ENCODE results near the gene PLAU. TPM values are rescaled to one million over a fixed set of nuclear protein-coding genes. Genes with fewer than 3 reads are reported as not detected.
"Not testable (repeated sequence)": the region's sequence is repeated elsewhere in the genome, so short reads cannot be mapped to it uniquely, and the experiment has no call there.

PLAU gene
- total RNA-seq, 1 experiment from 2014 or later, result 614 TPM

DNA sequence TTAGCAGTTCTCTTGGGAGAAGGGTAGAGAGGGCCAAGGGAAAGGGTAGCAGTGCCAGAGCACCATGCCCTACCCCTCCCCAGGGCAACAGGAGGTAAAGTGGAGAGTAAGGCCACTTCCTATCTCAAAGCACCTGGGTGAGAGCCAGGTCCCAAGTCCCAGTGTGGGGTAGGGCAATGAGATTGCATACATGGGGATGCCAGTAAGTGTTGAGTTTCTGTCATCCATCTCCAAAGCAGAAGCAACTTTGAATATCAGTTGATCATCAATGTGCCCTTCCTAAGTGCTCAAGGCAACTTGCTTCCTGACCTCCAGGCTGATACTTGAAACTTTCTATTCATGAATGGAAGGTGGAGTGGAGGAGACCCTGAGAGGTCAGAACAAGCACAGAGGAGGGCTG is 34.4 kb upstream of the PLAU start:
- no peak for DNase-seq (ENCODE audit: low read depth)

DNA sequence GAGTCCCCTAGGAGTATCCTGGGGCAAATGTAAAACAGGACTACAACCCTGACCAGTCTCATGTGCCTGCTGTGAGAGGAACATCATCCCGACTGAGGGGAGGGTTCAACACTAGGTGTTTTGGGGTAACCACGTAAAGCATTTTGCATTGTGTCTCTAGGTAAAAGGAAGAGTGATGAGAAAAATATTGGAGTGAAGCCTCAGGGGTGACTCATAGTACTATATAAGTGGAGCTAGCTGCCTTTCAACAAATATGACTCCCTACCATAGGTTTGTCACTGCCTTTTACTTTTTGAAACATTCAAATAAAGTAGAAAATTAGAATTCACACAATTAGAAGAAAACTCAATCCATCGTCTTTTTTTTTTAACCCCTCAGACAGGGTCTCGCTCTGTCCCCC is 34.0 kb upstream of the PLAU start:
- DNase-seq (ENCODE audit: low read depth), result no peak

DNA sequence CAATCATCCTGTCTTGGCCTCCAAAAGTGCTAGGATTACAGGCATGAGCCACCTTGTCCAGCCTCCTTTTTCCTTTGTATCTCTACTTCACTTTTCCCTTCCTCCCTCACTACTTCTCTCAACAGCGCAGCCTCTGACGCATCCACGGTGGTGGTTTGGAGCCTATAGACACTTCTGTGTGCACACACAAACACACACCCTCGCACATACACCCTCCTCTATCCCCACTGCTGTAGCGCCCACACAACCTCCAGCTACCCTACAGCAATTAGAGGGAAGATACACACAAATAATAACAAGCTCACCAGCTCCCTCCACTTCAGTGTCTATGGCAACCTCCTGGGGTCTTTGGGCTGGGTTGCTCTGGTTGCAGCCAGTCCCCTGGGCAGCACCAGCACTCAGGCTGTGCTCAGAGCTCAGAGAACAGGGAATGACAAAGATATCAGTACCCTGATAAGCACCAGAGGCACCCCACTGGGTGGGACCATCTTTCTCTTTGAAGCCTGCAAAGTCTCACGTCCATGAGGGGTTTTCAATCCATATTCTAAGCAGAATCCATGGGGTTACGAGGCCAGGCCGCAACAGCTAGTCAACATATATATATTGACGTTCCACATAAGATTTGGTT is 33.3 kb upstream of the PLAU start:
- DNase-seq (ENCODE audit: low read depth), result no peak

DNA sequence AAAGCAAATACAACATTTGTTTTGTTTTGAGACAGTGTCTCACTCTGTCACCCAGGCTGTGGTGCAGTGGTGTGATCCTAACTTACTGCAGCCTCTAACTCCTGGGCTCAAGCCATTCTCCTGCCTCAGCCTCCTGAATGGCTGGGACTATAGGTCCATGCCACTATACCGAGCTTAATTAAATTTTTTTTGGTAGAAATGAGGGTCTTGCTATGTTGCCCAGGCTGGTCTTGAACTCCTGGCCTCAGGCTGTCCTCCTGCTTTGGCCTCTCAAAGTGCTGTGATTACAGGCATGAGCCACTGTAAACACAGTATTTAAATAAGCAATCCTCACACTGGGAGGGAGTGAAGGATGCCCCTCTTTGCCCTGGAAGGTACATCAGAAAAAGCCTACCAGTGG is 32.6 kb upstream of the PLAU start:
- DNase-seq (ENCODE audit: low read depth), result no peak

DNA sequence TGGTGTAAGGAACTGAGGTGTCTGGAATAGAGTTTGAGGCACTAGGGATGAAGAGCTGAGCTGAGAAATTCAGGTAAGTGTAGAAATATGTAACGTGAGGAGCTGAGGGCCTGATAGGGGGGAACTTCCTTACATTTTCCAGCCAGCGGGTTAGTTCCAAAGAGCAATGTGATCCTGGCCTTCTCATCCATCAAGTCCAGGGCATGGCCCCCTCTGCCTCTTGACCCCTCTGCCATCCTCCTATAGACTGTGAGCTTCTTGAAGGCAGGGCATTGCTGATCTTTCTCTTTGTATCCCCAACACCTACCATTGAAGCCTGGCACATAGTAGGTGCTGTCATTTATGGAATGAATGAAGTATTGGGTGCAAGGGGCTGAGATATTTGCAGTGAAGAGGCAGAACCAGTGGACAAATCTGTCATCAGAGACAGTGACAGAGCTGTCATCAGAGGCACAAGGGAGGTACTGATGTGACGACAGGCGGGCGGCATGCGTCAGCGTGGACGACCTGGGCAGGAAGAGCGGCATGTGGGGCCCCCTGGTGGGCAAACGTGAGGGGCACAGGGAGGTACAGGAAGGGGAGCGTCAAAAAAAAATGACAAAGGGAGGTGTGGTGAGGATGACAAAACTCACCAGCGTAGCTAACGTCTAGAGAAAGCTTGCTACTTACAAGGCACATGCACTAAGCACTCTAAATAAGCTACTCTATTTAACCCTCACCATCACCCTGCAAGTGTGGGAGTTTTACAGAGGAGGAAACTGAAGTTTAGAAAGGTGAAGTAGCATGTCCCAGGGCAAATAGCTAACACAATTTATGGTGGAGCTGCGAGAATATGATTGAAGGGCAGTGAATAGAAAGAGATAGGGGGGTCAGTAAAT is 31.4 kb upstream of the PLAU start:
- peak; percentile 78 for DNase-seq (ENCODE audit: low read depth)

DNA sequence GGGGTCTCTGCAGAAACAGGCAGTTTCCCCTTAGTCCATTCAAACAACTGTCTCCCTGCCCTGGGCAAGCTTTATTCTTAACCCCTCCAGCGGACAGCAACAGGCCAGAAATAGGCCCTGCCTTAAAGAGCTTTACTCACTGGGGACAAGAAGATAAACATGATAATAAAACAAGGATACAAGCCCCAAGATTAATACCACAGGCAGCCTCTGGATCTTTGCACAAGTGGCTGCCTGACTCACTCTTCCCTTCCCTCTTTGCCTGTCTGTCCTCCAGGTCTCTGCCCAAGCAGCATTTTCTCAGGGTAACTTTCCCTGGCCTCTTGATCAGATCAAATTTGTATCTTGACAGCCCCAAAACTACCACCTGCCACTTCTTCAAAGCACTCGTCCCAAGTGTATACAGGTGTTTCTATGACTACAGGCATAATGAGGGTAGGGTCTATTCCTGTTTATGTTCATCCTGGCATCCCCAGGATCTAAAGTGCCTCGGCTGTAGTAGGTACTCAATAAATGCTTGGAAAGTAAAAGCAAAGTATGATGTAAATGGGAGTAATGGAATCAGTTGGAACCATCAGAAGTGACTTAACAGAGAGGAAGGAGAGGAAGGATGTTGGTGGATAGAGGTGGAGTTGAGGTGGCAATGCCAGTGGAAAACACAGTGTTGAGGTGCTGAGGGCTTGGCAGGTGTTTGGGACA is 29.6 kb upstream of the PLAU start:
- no peak for DNase-seq (ENCODE audit: low read depth)

DNA sequence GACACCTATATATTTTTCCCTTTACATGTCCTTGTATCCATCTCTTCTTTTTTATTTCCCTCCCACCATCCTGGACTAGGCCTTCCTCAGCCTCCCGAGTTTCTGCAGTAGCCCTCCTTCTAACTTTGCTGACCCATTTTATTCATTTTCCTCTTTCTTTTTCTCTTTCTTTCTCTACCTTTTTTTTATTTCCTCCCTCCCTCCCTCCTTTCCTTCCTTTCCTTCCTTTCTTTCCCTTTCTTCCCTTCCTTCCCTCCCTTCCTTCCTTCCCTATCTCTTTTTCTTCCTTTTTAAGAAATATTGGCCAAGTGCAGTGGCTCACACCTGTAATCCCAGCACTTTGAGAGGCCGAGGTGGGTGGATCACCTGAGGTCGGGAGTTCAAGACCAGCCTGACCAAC is 26.9 kb upstream of the PLAU start:
- no peak for DNase-seq (ENCODE audit: low read depth)

DNA sequence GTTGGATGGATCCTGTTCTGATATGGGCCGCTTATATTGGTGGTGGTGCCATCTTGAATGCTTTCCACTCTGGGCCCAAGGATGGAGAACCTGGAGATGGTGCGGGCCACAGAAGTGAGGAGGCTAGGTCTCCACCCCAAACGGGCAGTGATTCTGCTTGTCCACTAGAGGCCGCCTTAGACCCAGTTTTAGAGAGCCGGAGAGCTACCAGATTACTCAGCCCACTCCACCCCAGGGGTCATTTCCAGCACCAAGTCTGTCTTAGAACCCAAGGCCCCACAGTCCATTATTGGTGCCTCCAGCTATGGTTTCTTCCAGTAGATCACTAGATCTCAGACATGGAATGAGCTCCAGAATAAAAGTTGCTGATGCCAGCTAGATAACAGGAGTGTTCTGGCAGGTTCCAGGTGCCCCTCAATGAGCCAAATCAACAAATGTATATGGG is 24.8 kb upstream of the PLAU start:
- DNase-seq (ENCODE audit: low read depth), result peak; percentile 84

DNA sequence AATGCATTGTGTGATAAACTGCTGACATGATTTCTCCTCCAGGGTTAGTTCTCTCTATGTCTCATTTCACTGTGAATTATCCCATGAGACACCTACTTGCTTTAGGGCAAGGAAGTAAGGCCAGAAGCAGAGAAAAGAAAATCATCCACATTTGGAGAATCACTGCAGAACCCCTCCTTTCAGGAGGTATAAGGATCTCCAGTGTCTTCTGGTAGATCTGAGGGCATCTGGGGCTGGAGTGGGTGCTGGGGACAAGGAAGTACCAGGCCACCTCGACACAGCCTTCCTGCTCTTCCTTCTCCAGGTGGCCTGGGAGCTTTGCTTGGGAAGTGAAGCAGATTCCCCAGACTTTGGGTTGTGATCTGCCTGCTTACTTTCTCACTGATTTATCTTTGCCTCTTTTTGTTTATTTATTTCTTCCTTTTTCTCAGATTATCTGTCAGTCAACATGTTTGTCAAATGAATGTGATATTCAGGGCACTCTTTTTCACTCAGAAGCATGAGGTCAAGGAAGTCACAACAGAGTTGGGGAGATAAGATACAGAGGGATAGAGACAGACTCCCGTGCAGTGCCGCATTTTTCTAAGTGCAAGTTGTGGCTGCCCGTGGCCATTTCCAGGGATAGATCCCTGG is 24.2 kb upstream of the PLAU start:
- DNase-seq (ENCODE audit: low read depth), result no peak

DNA sequence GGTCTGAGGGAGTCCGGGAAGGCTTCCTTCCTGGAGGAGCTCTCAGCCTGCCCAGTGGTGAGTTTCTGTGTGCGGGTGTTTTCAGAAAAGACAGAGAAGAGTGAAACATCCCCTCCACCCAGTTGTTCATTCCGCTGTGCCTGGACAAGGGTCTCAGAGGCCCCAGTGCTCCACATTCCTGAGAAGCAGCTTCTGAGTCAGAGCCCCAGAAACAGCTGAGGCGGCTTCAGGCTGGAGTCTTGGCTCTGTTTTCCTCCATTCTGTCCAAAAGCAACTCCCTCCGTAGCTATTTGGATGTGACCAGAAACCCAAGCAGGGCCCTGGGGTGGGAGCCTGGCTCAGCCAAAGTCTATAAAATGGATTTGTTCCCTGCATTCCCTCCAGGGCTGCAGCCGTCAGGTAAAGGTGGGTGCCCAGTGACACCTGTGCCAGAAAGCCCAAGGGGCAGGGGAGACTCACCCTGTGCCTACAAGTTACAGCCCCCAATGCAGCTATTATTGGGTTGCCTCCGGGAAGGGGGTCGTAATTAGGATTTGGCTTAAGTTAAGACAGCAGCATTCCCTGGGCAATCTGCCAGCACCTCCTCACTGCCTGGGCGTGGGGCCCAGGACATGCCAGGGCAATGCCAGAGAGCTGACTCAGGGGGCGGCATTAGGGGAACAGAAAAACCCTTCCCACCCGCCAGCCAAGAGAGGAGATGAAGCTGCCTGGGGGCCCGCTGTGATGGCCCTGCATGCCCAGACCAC is 23.5 kb upstream of the PLAU start:
- DNase-seq (ENCODE audit: low read depth), result peak; percentile 97

DNA sequence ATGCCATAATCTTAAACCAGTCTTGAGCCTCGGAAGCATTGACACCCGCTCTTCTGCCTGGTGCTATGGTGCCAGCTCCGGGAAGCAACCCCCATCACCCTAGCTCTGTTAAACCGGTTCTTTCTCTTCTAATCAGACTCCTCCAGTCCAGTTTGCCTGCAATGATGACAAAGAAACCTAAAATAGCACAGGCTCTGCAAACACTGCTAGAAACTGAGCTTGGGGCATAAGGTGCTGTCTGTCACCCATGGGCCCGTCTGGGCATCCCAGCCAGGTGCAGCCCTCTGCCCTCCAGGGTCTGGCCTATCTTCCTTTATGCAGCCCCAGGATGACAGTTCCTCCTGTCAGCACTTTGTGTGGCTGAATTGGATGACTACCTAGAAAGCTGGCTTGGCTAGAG is 22.4 kb upstream of the PLAU start:
- peak; percentile 90 for DNase-seq (ENCODE audit: low read depth)

DNA sequence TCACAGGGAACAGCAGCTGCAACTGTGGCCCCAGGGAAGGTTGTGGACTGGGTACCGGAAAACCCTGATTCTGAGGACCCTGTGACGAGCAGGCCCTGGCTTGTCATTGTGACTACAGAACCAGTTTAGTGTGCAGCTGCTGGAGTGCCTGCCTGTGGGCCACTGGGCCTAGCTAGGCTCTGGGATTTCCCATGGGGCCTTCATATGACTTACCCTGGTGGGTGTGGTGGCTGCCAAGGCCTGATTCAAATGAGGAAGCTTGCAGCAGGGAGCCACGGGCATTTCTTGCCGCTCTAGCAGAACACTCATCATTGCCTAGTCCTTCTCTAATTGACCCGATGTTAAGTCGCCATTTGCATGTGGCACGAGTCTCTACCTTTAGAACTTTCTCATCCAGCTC is 21.9 kb upstream of the PLAU start:
- peak; percentile 97 for DNase-seq (ENCODE audit: low read depth)

DNA sequence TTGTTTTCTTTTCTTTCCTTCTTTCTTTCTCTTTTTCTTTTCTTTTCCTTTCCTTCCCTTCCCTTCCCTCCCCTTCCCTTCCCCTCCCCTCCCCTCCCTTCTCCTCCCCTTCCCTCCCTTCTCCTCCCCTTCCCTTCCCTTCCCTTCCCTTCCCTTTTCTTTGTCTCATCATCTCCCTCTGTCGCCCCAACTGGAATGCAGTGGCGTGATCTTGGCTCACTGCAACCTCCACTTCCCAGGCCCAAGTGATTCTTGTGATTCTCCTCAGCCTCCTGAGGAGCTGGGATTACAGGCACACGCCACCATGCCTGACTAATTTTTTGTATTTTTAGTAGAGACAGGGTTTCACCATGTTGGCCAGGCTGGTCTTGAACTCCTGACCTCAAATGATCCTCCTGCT is 21.5 kb upstream of the PLAU start:
- DNase-seq (ENCODE audit: low read depth), result peak; percentile 74

DNA sequence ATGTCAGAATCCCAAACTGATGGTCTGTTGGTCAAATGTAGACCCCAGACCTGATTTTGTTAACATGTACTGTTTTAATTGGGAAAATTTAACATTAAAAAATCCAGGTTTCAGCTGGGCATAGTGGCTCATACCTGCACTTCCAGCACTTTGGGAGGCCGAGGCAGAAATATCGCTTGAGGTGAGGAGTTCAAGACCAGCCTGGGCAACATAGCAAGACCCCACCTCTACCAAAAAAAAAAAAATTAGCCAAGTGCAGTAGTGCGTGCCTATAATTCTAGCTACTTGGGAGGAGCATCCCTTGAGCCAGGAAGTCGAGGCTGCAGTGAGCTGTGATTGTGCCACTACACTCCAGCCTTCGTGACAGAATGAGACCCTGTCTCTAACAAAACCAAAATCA is 20.7 kb upstream of the PLAU start:
- no peak for DNase-seq (ENCODE audit: low read depth)

DNA sequence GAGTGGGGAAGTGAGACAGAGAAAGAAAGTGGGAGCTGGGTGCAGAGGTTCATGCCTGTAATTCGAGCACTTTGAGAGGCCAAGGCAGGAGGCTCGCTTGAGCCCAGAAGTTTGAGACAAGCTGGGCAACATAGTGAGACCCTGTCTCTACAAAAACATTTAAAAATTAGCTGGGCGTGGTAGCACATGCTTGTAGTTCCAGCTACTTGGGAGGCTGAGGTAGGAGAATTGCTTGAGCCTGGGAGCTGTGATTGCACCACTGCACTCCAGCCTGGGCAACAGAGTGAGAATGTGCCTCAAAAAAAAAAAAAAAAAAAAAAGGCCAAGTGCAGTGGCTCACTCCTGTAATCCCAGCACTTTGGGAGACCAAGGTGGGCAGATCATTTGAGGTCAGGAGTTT is 20.1 kb upstream of the PLAU start:
- not testable (repeated sequence) for DNase-seq (ENCODE audit: low read depth)

DNA sequence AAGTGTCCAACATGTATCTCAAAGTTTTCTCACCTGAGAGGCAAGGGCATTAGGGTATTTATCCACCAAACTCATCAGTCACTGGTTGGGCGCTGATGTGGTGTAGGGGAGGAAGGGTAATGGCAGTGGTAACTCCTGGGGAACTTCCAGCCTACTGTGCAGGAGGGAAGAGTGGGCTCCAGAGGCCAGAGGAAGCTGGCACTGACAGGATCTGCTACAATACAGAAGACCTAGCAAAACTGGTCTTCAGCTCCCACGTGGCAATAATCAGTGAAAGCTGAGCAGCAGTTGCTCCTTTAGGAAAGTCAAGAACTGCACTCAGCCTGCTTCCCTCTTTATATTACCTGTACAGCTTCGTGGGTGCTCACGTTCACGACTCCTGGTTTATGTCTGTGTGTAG is 19.4 kb upstream of the PLAU start:
- no peak for DNase-seq (ENCODE audit: low read depth)

DNA sequence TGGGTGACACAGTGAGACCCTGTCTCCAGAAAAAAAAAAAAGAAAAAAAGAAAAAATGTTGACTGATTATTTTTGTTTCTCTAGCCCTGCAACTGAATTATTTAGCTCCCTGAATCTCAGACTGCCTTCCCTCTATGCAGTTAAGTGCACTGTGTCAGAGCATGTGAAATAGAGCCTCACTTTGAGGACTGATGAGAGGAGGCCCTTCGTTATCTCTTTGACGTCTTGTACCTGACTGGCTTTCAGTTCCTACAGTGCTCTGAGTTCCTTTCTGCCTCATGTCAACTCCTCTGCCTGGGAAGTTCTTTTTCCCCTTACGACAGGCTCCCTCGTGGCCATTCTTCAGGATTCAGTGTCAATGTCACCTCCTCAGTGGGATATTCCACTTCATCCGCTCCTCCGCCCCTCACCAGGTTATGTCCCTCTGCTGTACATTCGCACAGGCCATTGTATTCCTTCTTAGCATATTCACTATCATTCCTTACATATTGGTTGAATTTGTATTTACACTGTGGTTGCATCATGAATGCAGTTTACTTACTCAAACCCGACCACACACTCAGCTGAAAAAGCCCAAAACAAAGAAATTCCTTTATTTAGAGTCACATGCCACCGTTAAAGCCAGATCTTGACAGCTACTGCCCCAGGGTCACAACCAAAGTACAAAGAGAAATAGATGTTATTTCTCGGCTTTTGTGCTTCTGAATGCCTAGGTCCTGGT is 18.5 kb upstream of the PLAU start:
- peak; percentile 71 for DNase-seq (ENCODE audit: low read depth)

DNA sequence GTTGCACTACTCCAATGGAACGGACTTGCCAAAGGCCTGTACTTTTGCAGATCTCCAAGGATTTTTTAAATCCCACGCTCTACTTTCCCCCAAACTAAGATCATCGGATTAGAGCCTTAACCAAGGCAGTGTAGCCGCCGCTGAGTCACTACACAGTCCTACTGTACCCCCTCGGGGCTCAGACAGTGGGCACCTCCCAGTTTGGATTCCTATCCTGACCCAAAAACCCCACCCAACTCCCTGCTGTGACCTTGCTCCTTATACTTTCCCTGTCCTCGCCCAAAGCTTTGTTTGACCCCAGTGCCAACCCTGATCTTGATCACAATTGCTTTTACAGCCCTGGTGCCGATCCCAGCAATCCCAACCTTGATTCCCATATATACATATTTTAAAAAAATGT is 17.5 kb upstream of the PLAU start:
- DNase-seq (ENCODE audit: low read depth), result no peak

DNA sequence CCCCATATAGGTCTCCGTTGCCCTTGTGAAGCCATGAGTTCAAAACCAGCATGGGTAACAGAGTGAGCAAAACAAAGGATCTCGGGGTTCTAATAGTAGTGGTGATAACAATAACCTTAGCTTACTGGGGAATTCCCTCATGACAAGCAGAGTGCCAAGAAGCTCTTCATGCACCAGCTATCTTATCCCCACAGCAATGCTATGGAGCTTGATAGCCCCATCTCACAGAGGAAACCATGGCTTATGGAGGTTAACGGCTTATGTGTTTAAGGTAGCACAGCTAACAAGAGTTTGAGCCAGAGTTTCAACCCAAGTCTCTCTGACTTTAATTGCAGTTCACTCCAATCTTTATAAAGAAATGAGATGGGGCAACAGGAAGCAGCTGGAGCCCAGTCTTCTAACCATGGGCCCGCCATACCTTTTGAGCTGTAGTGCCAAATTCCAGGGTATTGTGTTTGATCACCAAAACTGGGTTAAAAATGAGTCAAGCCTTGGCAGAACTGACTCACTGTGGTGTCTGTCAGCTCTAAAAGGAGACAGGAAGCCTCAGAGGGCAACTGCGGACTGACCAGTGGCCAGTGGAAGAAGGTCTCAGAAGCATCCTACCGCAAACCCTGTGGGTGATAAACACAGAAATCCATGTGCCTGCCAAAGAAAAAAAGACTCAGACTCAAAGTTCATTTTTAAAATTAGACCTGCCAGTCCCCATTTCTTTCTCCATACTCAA is 16.5 kb upstream of the PLAU start:
- peak; percentile 99 for DNase-seq (ENCODE audit: low read depth)

DNA sequence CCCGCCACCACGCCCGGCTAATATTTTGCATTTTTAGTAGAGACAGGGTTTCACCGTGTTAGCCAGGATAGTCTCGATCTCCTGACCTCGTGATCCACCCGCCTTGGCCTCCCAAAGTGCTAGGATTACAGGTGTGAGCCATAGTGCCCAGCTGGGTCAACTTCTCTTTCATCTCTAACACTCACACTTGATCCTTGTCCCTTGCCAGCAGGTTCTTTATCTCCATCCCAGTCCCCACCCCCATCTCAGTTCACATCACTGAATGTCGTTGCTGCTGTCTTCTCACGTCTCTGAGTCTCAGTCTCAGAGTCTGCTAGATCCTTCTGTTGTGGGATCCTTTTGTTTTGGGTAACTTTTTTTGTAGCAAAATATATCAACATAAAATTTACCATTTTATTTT is 15.6 kb upstream of the PLAU start:
- DNase-seq (ENCODE audit: low read depth), result not testable (repeated sequence)
